ENCODE results near the gene BMERB1.
A peak's percentile ranks its signal among the peaks of the same experiment; 100 is the strongest.
"Not testable (repeated sequence)": the region's sequence is repeated elsewhere in the genome, so short reads cannot be mapped to it uniquely, and the experiment has no call there.

BMERB1 gene

GRCh38 chr16:15426796-15427195 is 7.6 kb upstream of the BMERB1 start:
- no peak for DNase-seq

GRCh38 chr16:15427648-15428239 is 6.6 kb upstream of the BMERB1 start:
- DNase-seq, result peak; percentile 56

GRCh38 chr16:15430884-15431283 is 3.5 kb upstream of the BMERB1 start:
- not testable (repeated sequence) for DNase-seq

- DNase-seq, result no peak
Measured at GRCh38 chr16:15434079-15434424, 336 bp upstream of the BMERB1 start.

- DNase-seq, result no peak
Measured at GRCh38 chr16:15435216-15435864, 952 bp downstream of the BMERB1 start.

- DNase-seq, result no peak
Measured at GRCh38 chr16:15439102-15439501, 4.7 kb downstream of the BMERB1 start.

- no peak for DNase-seq
Measured at GRCh38 chr16:15439521-15439920, 5.1 kb downstream of the BMERB1 start.

- DNase-seq, result no peak
Measured at GRCh38 chr16:15440852-15441251, 6.5 kb downstream of the BMERB1 start.

GRCh38 chr16:15442140-15442539 is 7.8 kb downstream of the BMERB1 start:
- not testable (repeated sequence) for DNase-seq

GRCh38 chr16:15443753-15444152 is 9.4 kb downstream of the BMERB1 start:
- DNase-seq, result no peak

- no peak for DNase-seq
Measured at GRCh38 chr16:15444264-15444663, 9.9 kb downstream of the BMERB1 start.

GRCh38 chr16:15445450-15445849 is 11.1 kb downstream of the BMERB1 start:
- DNase-seq, result no peak

GRCh38 chr16:15446901-15447300 is 12.5 kb downstream of the BMERB1 start:
- DNase-seq, result no peak

GRCh38 chr16:15450624-15451023 is 16.2 kb downstream of the BMERB1 start:
- DNase-seq, result no peak

- no peak for DNase-seq
Measured at GRCh38 chr16:15451098-15451731, 16.8 kb downstream of the BMERB1 start.

GRCh38 chr16:15452246-15452855 is 18.0 kb downstream of the BMERB1 start:
- DNase-seq, result no peak

GRCh38 chr16:15453296-15453695 is 18.9 kb downstream of the BMERB1 start:
- not testable (repeated sequence) for DNase-seq

GRCh38 chr16:15454933-15455332 is 20.5 kb downstream of the BMERB1 start:
- DNase-seq, result not testable (repeated sequence)

GRCh38 chr16:15457400-15457799 is 23.0 kb downstream of the BMERB1 start:
- no peak for DNase-seq

- DNase-seq, result no peak
Measured at GRCh38 chr16:15457958-15458357, 23.6 kb downstream of the BMERB1 start.

- no peak for DNase-seq
Measured at GRCh38 chr16:15459791-15460190, 25.4 kb downstream of the BMERB1 start.

- DNase-seq, result no peak
Measured at GRCh38 chr16:15460601-15461000, 26.2 kb downstream of the BMERB1 start.

GRCh38 chr16:15461376-15461775 is 27.0 kb downstream of the BMERB1 start:
- DNase-seq, result no peak

All from activated CD4-positive, alpha-beta T cell treated with anti-CD3 and anti-CD28 coated beads, Interleukin-2, amount 50 U/mL, for 1 hour (primary cell).